ENCODE data around the gene CACNA2D4.

Gene CACNA2D4

DNA sequence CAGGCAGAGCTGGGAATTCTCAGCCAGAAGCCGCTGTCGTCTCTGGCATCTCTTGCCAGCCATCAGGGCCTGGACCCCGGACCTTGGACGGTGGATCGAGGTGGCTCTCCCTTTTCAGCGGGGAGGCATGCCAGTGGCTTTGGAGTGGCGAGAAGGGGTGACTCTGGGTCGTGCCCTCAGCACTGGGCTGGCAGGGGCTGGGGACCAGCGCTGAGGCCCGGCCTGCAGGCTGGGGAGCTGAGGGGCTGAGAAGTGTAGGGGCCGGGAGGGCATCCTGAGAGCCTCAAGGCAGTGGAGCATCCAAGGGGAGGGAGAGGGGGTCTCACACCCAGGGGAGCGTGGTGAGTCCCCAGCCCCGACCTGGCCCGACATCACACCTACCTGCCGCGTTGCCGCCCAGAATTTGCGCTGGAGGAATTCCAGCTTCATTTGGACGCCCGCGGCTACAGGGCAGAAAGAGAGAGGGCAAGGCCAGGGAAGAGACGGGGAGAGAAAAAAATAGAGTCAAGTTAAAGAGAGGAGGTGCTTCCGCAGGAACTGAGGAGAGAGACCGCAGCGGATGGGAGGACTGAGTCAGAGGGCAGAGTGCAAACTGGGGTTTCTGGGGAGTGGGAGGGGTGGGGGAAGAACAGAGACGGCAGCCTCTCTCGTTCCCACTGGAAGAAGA lies 107.0 kb downstream of the CACNA2D4 start:
- DNase-seq, result peak; percentile 91

DNA sequence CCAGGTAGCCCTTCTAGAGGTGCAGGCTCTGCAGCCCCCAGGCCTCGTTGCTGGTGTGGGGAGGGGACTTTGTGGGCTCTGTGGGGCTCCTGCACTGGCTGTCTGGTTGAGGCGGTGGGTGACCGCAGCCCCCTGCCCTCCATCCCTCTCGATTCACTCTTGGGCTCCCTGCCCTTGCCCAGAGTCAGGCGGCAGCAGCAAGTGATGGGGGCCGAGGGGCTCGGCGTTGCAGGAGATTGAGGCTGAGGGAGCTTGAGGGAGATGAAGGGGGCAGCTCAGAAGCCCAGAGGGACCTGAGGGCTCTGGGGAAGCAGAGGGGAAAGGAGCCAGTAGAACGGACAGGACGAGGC lies 107.5 kb downstream of the CACNA2D4 start:
- DNase-seq, result no peak

DNA sequence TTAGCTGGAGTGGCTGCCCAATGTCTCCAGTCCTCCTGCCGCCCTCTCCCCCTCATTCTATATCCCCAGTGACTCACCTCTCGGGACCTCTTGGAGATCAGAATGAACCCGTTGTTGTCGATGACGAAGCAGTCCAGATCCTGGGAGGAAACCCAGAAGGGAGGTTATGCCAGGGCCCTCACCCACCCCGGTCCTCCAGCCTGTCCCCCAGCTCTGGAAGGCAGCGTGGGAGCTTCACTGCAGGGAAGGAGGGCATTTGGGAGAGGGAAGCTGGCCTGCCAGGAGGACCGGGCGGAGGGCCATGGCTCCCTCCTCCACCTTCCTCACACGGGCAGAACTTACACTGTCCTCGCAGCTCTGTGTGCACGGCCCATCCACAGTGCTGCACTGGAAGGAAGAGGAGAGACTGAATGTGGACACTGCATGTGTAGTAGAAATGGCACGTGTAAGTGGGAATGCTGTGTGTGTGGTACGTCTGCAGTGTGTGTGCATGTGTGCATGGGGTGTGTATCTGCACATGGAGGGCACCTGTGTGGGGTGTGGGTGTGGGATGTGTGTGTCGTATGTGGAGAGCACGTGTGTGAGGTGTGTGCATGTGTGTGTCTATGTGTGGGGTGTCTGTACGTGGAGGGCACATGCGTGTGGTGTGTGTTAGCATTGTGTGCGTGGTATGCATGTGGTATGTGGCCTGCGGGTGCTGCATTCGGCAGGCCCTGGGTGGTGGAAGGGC lies 108.1 kb downstream of the CACNA2D4 start:
- DNase-seq, result peak; percentile 29

DNA sequence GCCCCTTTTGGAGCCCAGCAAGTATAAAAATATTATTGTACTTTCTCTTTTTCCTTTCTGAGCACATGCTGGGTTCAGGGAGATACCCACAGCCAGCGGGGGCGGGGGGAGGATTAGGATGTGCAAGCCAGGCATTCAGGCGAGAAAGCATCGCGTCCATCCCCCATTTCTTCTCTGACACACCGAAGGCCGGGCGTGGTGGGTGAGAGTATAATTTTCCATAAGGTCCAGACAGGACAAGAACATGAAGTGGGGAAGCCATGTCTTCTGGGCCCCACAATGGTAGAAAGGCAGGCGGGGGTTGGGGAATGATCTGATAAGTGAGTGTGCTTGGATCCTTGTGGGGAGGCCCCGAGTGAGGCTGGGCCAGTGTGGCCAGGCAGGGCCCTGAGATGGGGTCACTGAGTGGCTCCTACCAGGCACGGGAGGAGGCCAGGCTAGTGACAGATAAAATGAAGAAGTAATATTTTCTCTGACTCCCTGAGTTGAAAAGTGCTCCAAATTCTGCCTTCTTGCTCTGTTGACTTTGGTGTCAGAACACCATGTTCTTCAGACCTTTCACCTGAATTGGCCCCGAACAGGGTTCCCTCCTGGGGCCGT lies 108.8 kb downstream of the CACNA2D4 start:
- peak; percentile 29 for DNase-seq

DNA sequence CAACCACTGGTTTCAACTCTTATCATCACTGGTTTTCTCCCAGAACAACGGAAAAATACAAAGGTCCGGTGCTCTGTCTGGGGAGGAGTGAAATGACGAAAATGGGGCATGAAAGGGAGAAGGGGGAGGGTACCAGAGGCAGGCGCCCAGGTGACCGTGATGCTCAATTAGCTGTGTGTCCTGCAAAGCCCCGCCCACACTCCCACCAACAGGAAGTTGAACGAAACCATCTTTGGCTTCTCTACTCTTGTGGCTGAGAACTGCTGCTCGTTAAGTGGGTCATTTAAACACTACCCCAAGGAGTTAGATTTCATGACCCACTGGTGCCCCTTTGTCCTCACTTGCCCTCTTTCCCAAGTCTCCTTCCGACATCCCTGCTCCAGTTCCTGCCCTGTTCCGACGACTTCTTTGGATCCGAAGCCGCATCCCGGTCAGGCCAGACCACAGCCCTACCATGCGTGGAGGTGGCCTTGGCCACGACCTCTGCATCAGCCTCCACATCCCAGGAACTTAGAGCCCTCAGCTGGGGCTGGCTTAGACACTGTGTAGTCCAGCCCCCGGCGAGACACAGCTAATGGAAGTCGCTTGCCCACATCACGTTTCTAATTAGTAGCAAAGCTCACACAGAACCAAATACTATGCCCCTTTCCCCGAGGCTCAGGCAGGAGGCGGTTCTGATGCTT lies 109.5 kb downstream of the CACNA2D4 start:
- DNase-seq, result peak; percentile 66

DNA sequence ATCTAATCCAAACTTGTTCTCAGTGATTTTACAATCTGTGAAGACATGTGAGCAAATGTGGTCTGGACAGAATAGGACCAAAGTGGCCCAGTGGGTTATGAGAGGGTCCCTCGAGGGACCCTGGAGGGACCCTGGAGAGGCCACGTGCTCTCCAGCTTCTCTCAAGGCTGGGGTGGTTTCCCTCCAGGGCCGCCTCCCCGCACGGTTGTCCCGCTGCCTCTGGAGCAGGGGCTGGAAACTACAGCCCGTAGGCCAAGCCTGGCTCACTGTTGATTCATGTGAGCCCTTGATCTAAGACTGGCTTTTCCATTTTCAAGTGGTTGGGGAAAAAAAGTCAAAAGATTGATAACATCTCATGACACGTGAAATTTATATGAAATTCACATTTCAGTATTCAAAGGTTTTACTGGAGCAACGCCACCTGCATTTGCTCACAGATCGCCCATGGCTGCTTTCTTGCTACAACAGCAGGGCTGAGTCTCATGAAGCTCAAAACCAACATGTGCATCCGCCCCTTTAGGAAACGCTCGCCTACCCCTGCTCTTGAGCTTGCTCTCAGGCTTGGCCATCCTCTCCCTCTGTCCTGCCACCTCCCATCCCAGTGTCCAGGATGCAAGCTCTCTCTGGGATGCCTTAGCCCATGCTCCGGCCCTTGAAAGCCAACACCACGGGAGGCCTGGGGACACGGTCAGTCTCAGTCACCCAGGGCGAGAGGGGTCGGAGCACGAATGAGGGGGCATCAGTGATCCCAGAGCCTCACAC lies 110.2 kb downstream of the CACNA2D4 start:
- no peak for DNase-seq

DNA sequence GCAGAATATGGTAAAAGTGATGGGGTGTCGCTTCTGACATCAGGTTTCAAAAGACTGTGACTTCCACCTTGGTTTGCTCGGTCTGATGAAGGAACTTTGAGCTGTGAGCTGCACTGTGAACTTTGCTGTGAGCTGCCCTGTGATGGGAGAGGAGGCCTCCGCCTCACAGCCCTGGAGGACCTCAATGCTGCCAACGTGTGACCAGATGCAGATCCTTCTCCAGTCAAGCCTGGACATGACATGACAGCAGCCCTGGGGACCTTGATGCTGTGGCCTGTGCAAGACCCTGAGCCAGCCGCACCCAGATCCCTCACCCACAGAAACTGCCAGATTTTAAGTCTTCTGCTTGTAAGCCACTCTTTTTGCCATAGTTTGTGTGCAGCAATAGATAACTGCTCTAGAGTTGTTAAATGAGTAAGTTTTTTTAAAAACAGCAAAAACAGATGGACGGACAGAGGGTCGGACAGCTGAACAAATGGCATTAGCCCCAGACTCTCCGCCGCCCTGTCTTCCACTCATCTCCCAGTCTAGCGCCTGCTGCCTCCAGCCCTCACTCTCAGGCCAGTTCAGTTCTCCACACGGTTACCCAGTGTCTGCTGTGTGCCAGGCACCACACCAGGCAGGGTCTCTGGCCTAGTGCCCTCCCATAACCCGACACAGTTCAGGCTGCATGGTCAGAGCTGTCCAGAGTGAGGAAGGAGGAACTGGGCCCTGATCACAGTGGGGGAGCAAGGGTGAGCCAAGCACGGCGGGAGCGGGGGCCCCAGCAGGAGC lies 111.2 kb downstream of the CACNA2D4 start:
- DNase-seq, result no peak

DNA sequence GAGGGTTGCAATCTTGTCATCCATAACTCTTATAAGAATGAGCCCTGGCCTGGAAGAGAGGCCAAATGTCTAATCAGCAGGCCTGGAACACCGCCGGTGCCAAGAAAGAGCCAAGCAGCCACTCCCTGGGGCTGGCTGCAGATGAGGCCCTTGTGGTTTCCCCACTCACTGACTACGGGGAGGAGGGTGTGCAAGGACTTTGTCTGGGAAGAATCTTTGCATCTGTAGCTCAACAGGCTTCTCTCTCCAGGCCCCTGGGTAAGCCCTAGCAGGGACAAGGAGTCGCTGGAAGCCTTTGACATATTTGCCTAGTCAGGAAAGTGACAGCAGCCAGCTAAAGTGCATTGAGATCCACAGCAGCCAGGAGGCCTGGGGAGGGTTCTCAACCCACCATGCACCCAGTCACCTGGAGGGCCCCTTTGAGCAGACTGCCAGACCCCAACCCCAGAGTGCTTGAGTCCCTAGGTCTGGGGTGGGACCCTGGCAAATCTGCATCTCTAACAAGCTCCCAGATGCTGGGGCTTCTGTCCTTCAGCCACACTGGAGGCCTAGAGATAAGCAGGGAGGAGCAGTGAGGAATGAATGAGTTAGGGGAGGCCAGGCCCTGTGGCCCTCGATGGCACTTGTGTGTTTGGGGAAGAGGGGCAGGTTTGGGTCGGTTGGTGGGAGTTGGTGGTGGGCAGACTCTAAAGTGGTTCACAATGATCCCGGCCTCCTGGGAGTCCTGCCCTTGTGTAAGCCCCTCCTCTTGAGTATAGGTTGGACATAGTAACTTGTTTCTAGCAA lies 112.0 kb downstream of the CACNA2D4 start:
- no peak for DNase-seq

DNA sequence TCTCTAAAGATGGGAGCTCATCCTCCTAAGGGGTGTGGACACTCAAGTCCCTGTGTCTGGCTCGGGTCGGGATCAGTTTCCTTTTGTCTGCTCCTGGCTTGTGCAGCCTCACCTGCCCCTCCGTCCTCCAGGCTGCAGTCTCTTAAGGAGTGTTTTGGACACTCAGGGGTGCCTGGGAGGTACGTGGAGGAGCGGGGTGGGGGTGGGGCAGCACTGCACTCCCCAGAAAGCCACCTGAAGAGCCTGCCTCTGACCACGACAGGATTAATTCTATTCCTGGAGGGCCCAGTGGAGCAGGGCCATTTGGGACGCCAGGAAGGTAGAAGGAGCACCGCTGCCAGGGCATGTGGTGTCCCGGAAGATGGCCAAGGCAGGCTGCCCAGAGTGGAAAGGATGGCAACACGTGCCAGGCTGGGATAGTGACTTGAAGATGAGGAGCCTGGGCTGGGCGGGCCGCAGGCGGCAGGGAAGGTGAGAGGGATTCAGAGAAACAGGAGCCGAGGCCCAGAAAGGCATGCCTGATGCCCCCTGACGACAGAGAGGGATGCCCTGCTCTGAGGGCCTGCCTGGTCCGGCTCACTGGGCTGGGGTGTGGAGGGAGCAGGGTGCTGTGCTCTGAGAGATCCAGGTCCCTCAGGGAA lies 112.9 kb downstream of the CACNA2D4 start:
- no peak for DNase-seq

DNA sequence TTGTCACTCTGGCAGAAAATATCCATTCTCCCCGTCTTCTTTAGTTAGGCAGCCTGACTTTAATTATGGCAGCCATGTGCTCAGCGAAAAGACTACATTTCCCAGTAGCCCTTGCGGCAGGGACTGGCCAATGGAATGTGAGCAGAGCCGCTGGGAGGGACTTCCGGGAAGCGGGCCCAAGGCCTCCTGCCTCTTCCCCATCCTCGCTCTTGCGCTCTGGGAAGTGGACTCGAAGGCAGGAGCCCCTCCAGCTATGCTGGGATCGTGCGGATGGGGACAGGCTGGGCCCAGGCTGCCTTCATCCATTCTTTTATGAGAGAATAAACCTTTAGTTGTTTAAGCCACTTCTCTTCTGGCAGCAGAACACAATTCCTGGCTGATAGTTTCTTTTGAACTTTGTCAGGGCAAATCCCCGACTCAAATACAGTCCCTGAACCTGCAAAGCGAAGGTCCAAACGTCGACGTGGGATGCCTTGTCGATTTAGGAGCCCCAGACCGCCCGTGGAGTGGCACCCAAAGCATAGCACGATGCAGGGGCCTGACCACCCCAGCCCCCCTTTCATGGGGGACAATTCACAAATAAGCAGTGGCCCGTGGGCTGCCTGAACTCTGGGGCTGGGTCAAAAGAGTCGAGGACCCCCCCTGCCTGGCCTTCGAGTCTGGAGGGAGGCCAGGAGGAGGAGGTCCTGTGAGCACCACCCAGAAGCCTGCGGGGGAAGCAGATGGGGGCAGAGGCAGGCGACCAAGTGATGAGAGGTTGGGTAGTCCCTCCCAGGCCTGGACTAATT lies 113.7 kb downstream of the CACNA2D4 start:
- peak; percentile 62 for DNase-seq

DNA sequence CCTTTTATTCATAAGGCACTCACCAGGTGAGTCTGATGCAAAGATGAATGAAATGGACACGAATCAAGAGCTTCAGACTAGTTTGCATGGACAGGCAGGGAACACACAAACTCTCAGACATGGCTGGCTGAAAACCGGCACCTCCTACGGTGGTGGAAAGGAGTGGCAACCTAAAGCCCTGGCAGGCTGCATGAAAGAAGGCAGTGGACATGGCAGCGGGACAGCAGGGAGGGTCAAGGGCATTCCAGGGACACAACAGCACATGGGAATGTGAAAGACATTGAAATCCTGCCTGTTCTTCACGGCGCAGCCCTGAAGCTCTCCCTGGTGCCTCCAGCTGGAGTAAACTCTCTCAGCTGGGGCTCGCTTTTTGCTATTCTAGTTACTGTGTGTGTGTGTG lies 114.7 kb downstream of the CACNA2D4 start:
- DNase-seq, result no peak

DNA sequence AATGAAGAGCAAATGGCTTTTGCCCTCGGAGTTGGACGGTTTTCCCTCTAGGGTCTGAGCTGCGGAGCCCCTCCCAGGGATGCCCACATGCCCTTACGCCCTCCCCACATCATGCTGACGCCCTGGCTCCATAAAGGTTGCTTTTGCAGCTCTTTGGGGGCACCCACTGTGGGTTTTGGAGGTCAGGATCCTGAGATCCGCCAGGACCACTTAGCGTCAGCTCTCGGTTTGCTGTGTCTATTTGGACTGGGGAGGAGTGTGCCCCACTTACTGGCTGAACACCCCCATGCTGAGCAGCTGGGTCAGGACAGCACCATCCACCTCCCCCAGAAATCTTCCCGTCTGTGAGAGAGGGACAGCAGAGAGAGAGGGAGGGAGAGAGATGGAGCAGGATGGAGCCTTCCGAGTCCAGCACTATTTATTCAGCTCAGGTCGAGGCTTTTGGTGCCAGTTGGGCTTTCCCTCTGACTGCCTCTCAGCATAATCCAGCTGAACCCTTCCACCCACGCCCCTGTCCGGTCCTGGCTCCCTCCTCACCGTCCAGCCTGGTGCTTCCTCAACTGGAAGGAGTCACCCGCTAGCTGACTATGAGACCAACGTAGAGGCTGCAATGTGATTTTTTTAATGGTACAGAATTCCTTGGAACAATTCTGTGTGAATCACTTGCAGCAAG lies 117.0 kb downstream of the CACNA2D4 start:
- no peak for DNase-seq

DNA sequence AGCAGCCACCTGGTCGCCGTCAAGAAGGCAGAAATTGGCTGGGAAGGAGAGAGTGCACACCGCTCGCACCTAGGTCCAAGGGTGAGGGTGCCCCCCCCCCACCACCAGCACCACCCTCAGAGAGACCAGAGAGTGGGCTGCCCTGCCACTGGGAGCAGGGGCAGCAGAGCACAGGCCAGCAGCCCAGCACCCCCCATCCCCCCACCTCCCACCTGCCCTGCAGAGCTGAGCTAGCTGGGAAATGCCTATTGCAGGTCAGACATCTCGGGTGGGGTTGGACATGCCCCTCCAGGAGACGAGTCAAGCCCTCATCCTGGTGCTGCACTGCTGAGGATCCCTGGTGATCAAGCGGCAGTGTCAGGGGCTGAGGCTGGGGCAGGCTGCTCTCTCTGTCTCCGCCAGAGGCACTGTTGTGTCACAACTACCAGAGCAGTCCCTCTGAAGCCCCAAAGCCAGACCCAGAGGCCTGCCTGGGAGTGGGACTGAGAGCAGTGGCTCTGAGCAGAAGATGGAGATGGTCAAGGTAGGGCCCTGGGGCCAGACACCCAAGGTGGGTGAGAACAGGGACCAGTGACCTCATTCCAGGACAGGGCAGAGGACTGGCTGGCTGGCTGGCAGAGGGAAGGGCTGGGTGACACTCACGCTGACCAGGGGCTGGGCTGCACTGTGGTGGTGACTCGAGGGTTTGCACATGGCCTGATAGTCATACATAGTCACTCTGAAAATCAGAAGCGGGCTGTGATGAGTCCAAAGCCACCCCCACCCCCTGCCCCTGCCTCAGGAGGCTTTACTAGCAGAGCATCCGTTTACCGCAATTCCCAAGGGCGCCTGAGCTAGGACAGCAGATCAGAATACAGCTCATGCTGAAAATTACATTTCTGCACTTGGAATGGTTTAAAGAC lies 117.8 kb downstream of the CACNA2D4 start:
- no peak for DNase-seq

DNA sequence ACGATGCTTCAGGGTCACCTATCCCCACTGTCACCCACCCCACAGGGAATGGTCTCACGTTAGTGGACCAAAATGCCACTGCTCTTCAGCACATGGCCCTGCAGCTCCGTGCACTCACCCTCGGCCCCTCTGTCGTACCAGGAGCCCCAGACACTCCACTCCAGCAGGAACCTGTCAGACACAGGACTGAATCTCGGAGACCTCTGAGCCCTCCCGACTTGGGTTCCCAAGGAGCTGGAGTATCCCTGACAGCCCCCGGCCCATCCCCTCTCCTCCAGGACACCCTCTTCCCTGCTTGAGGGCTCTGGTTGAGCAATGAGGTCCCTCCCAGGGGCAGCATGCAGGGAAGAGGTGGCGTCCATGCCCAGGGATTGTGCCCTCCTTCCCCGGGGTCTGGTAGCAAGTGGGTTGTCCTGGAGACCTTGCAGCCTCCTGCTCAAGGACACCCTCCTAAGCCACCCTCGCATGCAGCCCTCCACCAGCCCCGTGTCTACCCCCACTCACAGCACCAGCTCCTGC lies 118.5 kb downstream of the CACNA2D4 start:
- DNase-seq, result no peak

DNA sequence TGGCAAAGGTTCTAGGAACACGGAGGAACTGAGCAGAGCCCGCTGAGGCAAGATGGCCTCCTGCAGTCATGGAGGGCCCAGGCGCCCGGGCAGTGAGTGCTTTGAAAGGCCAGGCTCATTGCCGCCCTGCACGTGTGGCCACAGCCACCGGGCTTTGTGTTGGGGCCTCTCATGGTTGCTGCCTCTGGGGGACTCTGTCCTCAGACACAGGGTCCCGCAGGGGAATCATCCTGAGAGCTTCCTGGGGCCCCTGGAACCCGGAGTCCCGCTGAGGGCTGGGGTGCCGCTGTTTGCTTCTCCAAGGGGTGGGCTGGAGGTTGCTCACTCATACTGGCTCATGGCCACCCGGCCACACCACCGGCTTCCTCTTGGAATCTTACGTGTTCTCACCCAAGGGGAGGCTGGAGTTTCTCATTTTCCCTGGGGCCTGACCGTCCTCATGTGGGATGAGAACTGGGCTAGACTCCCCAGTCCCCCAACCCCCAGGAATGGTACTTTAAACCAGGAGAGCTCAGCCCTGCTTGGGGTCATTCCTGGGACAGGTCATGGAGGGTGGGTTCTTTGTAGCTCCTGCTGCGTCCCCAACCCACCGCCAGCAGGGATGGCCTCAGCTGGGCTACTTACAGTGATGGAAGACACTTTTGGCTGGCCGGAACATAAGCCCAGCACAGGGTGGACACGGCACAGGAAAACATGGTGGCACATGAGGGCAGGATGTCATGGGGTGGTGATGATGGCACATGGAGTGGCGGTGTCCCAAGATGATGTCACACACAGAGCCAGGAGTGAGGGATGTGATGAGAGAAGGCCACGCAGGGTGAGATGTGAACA lies 119.2 kb downstream of the CACNA2D4 start:
- no peak for DNase-seq

DNA sequence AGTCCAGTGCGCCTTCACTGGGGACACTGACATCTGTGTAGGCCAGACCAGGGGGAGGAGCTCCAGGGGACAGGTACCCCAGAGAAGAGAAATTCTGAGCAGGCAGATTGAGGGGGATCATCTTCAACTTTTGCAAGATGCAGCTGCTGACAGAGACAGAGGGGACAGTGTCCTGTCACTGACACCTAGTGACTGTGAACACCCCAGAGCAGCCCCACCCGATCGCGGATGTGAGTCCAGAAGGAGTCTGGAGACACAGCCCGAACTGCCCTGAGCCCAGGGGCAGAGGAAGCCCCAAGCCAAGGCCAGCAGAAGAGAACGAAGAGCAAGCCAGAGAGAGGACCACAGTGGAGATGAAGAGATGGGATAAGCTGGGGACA lies 119.8 kb downstream of the CACNA2D4 start:
- DNase-seq, result no peak

DNA sequence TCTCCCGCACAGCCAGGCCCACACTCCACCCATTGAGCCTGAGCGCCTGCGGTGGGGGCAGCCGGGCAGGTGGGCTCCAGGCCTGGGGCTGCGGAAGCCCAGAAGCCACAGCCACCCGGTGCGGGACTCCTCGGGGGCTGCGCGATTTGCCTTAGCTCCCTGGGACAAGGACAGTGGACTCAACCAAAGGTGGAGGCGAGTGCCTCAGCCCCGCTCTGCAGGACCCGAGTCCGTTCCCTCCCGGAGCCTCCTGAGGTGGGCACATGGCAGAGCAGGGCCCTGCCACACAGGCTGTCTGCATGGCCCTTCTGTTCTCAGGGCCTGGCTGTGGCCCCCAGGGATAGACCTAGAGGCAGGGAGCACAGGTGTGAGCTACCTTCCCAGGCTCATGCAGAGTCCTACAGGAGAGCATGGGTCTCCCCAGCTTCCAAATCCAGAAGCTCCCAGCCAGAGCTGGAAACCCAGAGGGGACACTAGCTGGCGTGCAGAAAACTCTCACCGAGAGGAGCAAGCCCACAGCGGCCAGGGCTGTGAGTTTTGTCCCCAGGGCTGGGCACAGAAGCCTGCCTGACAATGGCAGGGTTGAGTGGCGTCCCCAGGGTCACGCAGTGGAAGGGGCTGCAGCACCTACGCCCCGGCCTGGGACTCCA lies 120.3 kb downstream of the CACNA2D4 start:
- DNase-seq, result no peak
